H9 (cell line): ENCODE results near the gene HABP4. TPM values are rescaled to one million over a fixed set of nuclear protein-coding genes. Genes with fewer than 3 reads are reported as not detected.
A peak's percentile ranks its signal among the peaks of the same experiment; 100 is the strongest.

ENCODE experiments used
- DNase-seq: peaks from one replicate; pipeline ENCODE4 v3.0.0-alpha.2; 2017
- H2AFZ ChIP-seq: one replicate; pipeline ENCODE4 v1.6.1; 2013; ENCODE audit warnings: mild to moderate bottlenecking, low read length, control low read depth, moderate library complexity
- H2AK5ac ChIP-seq: 2 replicates; pipeline ENCODE4 v1.6.1; 2013; ENCODE audit warnings: low read length, control low read depth, mixed read lengths; ENCODE audit not compliant: insufficient read length
- H2BK120ac ChIP-seq: one replicate; pipeline ENCODE4 v1.6.1; 2013; ENCODE audit warnings: low read depth, mild to moderate bottlenecking, low read length, control low read depth, inconsistent platforms; ENCODE audit not compliant: poor library complexity, severe bottlenecking
- H2BK12ac ChIP-seq: 2 replicates; pipeline ENCODE4 v1.6.1; 2013; ENCODE audit warnings: low read length, control low read depth, mixed read lengths, low read depth; ENCODE audit not compliant: insufficient read length
- H2BK15ac ChIP-seq: 2 replicates; pipeline ENCODE4 v1.6.1; 2013; ENCODE audit warnings: low read depth, low read length, control low read depth
- H2BK20ac ChIP-seq: one replicate; pipeline ENCODE4 v1.6.1; 2013; ENCODE audit warnings: low read depth, mild to moderate bottlenecking, low read length, control low read depth, inconsistent platforms; ENCODE audit not compliant: poor library complexity, severe bottlenecking
- H2BK5ac ChIP-seq: 2 replicates; pipeline ENCODE4 v1.6.1; 2013; ENCODE audit warnings: low read length, control low read depth, mixed read lengths; ENCODE audit not compliant: insufficient read length
- H3K14ac ChIP-seq: 2 replicates; pipeline ENCODE4 v1.6.1; 2013; ENCODE audit warnings: low read length, control low read depth; ENCODE audit not compliant: insufficient read depth
- H3K18ac ChIP-seq: 2 replicates; pipeline ENCODE4 v1.6.1; 2013; ENCODE audit warnings: low read depth, mild to moderate bottlenecking, mixed read lengths, low read length, control low read depth; ENCODE audit not compliant: insufficient read length
- H3K23ac ChIP-seq: 2 replicates; pipeline ENCODE4 v1.6.1; 2013; ENCODE audit warnings: low read length, control low read depth, mixed read lengths, low read depth; ENCODE audit not compliant: insufficient read length
- H3K23me2 ChIP-seq: 2 replicates; pipeline ENCODE4 v1.6.1; 2013; ENCODE audit warnings: low read depth, mild to moderate bottlenecking, mixed read lengths, low read length, control low read depth; ENCODE audit not compliant: insufficient read length, poor library complexity, severe bottlenecking
- H3K27ac ChIP-seq: 2 replicates; pipeline ENCODE4 v1.5.1; 2013; ENCODE audit warnings: low read length, control low read depth, mixed read lengths, low read depth; ENCODE audit not compliant: insufficient read length
- H3K27me3 ChIP-seq: 2 replicates; pipeline ENCODE4 v1.6.1; 2013; ENCODE audit warnings: low read length, control low read depth, inconsistent platforms; ENCODE audit not compliant: insufficient read depth
- H3K4ac ChIP-seq: 2 replicates; pipeline ENCODE4 v1.6.1; 2013; ENCODE audit warnings: low read depth, mild to moderate bottlenecking, control low read depth, inconsistent platforms, low read length, moderate library complexity
- H3K4me1 ChIP-seq: 2 replicates; pipeline ENCODE4 v1.6.1; 2013; ENCODE audit warnings: low read length, control low read depth, inconsistent platforms; ENCODE audit not compliant: insufficient read depth
- H3K4me2 ChIP-seq: 2 replicates; pipeline ENCODE4 v1.6.1; 2013; ENCODE audit warnings: low read length, control low read depth, mixed read lengths; ENCODE audit not compliant: insufficient read length, insufficient read depth
- H3K56ac ChIP-seq: 2 replicates; pipeline ENCODE4 v1.6.1; 2013; ENCODE audit warnings: low read depth, mild to moderate bottlenecking, mixed read lengths, low read length, control low read depth; ENCODE audit not compliant: insufficient read length
- H3K79me1 ChIP-seq: 2 replicates; pipeline ENCODE4 v1.6.1; 2013; ENCODE audit warnings: low read depth, mild to moderate bottlenecking, moderate library complexity, low read length, control low read depth, inconsistent platforms; ENCODE audit not compliant: insufficient read depth, poor library complexity, severe bottlenecking
- H3K79me2 ChIP-seq: 2 replicates; pipeline ENCODE4 v1.6.1; 2013; ENCODE audit warnings: low read length, control low read depth, inconsistent platforms; ENCODE audit not compliant: insufficient read depth
- H3K9ac ChIP-seq: 2 replicates; pipeline ENCODE4 v1.6.1; 2013; ENCODE audit warnings: low read length, control low read depth, mixed read lengths; ENCODE audit not compliant: insufficient read length; ENCODE audit errors: extremely low read depth
- H3K9me3 ChIP-seq: one replicate; pipeline ENCODE4 v1.6.1; 2013; ENCODE audit warnings: low read depth, low read length, inconsistent platforms; ENCODE audit not compliant: control insufficient read depth
- H3T11ph ChIP-seq: one replicate; pipeline ENCODE4 v1.6.1; 2013; ENCODE audit warnings: mild to moderate bottlenecking, low read length, control low read depth, inconsistent platforms
- H4K20me1 ChIP-seq: one replicate; pipeline ENCODE4 v1.6.1; 2013; ENCODE audit not compliant: control insufficient read depth, insufficient read length, insufficient read depth
- H4K5ac ChIP-seq: 2 replicates; pipeline ENCODE4 v1.6.1; 2013; ENCODE audit warnings: low read depth, mild to moderate bottlenecking, mixed read lengths, low read length, control low read depth; ENCODE audit not compliant: insufficient read length
- H4K8ac ChIP-seq: replicated peaks from 2 replicates; pipeline ENCODE4 v1.6.1; 2013; ENCODE audit warnings: low read length, control low read depth, mixed read lengths, low read depth; ENCODE audit not compliant: insufficient read length
- H4K91ac ChIP-seq: 2 replicates; pipeline ENCODE4 v1.6.1; 2013; ENCODE audit warnings: low read depth, mild to moderate bottlenecking, moderate library complexity, mixed read lengths, low read length, control low read depth; ENCODE audit not compliant: insufficient read length
- H3K27ac Mint-ChIP-seq, 3 experiments: 2 replicates in 2 of 3; 3 replicates in 1 of 3; pipeline ENCODE4 v1.8.0; 2020 to 2021; ENCODE audit warnings: mixed read lengths in 3 of 3, mild to moderate bottlenecking in 1 of 3, moderate library complexity in 1 of 3
- H3K27me3 Mint-ChIP-seq: 2 replicates; pipeline ENCODE4 v1.8.0; 2021; ENCODE audit warnings: low read depth, mild to moderate bottlenecking, moderate library complexity, mixed read lengths
- H3K36me3 Mint-ChIP-seq, 3 experiments: 2 replicates in 2 of 3; 3 replicates in 1 of 3; pipeline ENCODE4 v1.8.0; 2020 to 2021; ENCODE audit warnings: low read depth in 3 of 3, mixed read lengths in 3 of 3; ENCODE audit not compliant: insufficient read depth in 1 of 3
- H3K4me1 Mint-ChIP-seq, 2 experiments: 2 replicates each; pipeline ENCODE4 v1.8.0; 2020; ENCODE audit warnings: mixed read lengths in 2 of 2
- H3K4me3 Mint-ChIP-seq, 2 experiments: 2 replicates in 1 of 2; 3 replicates in 1 of 2; pipeline ENCODE4 v1.8.0; 2020 to 2021; ENCODE audit warnings: mild to moderate bottlenecking in 2 of 2, mixed read lengths in 2 of 2, moderate library complexity in 1 of 2
- H3K9me3 Mint-ChIP-seq, 2 experiments: 2 replicates in 1 of 2; 3 replicates in 1 of 2; pipeline ENCODE4 v1.8.0; 2020; ENCODE audit warnings: mild to moderate bottlenecking in 2 of 2, mixed read lengths in 2 of 2, moderate library complexity in 1 of 2
- CTCF ChIP-seq: fragments of 200-600 bp; sonication (generic); conservative IDR thresholded peaks from 3 replicates; pipeline ENCODE4 v1.8.0; 2021; ENCODE audit warnings: antibody characterized with exemption, mild to moderate bottlenecking
- WGBS: extraction: QIAGEN DNeasy Blood & Tissue Kit; methylation state at CpG from one replicate; pipeline ENCODE4 v1.1.7; 2013; ENCODE audit warnings: missing lambda C conversion rate, low lambda C conversion rate, mixed read lengths; ENCODE audit not compliant: insufficient read length; ENCODE audit errors: extremely low coverage; 5-methylcytosine and 5-hydroxymethylcytosine counted together
- total RNA-seq: library from RNA; stranded (reverse); gene quantifications from 2 replicates; pipeline ENCODE4 v1.2.1, GENCODE V29; 2021

Gene HABP4
- total RNA-seq, 1 experiment from 2014 or later, result 7.5 TPM

GRCh38 chr9:96501633-96502538, 51.9 kb downstream of the HABP4 start:
- Histone ChIP-seq H2AK5ac (no peak overlapping the region), H3K9me3 (no peaks in the 10 kb centered on the region), H2BK5ac (no peak overlapping the region), H3T11ph (no peak overlapping the region), H3K27ac (no peak overlapping the region), H4K91ac (no peak overlapping the region), H3K27me3 (no peaks in the 10 kb centered on the region), H3K9ac (no peak overlapping the region), H3K79me1 (no peaks in the 10 kb centered on the region), H3K14ac (no peak overlapping the region), H2BK12ac (no peak overlapping the region), H2BK120ac (no peak overlapping the region), H4K8ac (no peak overlapping the region), H2BK20ac (no peak overlapping the region), H2BK15ac (no peak overlapping the region), H4K5ac (no peak overlapping the region), H3K4me2 (no peak overlapping the region), H3K23ac (no peak overlapping the region), H3K4me1 (no peaks in the 10 kb centered on the region; the same call in none of the 2 replicates), H3K23me2 (no peaks in the 10 kb centered on the region), H3K18ac (no peak overlapping the region), H4K20me1 (no peaks in the 10 kb centered on the region), H3K4ac (no peak overlapping the region), H2AFZ (no peak overlapping the region), H3K79me2 (no peaks in the 10 kb centered on the region), H3K56ac (no peak overlapping the region)
- Mint-ChIP-seq H3K27me3 (no peaks in the 10 kb centered on the region), H3K27ac (peak overlapping the region in 2 of 3 experiments; percentile 81 to 85; a peak in 6 of 7 replicates), H3K9me3 (no peaks in the 10 kb centered on the region), H3K36me3 (peaks cover 0 to 3% (median 0%) of the 10 kb centered on the region in 3 experiments; a peak in 2 of 7 replicates), H3K4me3 (no peak overlapping the region), H3K4me1 (peaks cover 32 to 38% of the 10 kb centered on the region in 2 experiments)
- WGBS, result no CpG with 5 or more reads among the region's 15 CpGs
- TF ChIP-seq CTCF, result no peak
- DNase-seq, result no peak
